EH (cell line): Measurements from ENCODE around the gene TMEM132D.
"Not testable (repeated sequence)": the region's sequence is repeated elsewhere in the genome, so short reads cannot be mapped to it uniquely, and the experiment has no call there.

Source experiments
- DNase-seq: peaks from one replicate; pipeline ENCODE4 v3.0.0-alpha.2; 2015; ENCODE audit warnings: low read depth

The TMEM132D gene

DNA sequence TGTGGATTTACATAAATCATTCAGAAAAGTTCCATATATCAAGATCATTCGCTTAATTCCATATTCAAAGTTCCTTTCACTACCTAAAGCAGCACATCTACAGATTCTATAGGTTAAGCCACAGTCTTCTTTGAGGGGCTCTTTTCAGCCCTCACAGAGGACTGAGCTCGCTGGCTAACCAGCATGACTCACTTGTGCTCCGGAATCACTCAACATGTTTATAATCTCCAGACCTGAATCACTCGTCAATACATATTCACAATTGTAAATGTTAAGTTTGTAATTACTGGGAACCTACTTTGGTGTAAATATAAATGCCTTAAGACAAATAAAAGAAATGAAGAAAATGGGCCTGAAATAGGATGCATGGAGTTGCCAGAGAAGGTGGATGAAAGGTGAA lies 315.7 kb downstream of the TMEM132D start:
- no peak for DNase-seq

DNA sequence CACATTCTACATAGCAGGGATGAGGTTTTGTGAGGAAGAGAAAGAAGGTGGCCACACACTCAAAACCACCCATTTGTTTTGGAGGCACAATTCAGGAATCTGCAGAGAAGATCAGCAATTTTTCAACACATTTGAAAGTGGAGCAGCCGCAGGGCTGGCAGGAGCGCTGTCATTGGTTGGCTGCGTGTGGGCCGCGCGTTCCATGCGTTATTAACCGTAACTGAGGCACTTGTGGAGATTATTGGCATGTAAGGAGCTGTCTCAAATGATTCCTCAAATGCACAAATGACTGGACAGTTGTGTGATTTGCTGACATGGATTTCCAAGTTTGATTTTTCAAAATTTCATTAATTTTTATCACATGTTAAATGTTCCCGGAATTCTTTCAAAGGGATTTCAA lies 318.5 kb downstream of the TMEM132D start:
- no peak for DNase-seq

DNA sequence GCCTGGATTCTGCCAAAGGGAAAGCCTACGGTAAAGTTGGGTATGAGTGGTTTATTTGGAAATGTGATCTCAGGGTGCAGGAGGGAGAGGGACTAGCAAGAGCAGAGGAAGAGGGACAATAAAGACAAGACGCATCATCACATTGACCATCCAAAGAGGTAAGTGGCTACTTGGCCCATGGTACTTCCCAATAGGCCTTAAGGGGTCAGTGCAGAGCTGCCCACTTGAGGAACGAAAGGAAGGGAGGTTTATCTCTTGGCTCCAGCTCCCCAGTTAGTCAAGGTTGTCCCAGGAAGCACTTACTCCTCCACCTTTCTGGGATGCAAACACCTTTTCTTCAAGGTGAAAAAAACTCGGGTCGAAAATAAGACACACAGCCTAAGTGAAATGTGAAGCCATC lies 323.9 kb downstream of the TMEM132D start:
- no peak for DNase-seq

DNA sequence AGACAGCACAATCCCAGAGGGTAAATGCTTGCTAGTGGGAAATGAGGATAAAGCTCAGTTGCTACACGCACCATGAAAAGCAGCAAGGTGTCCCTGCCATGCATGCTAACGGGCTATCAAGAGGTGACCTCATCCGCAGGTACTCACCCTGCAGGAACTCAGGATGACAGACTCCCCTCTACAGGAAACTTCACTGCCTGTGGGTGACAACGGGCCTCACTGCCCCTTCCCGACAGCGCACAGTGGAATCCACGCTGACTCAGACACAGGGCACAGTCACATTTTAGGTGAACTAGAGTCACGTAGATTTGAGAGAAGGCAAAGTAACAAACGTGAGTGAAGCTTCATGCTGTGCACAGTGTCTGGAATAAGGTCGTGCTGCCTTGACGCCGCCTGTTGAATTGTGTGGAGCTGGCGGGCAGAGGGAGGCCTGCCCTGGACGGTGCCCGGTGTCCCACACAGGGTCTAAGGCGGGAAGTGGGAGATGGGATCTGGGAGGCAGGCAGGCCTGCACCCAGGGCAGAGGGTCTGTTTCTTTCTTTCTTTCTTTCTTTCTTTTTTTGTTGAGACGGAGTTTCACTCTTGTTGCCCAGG lies 331.8 kb downstream of the TMEM132D start:
- DNase-seq, result no peak

DNA sequence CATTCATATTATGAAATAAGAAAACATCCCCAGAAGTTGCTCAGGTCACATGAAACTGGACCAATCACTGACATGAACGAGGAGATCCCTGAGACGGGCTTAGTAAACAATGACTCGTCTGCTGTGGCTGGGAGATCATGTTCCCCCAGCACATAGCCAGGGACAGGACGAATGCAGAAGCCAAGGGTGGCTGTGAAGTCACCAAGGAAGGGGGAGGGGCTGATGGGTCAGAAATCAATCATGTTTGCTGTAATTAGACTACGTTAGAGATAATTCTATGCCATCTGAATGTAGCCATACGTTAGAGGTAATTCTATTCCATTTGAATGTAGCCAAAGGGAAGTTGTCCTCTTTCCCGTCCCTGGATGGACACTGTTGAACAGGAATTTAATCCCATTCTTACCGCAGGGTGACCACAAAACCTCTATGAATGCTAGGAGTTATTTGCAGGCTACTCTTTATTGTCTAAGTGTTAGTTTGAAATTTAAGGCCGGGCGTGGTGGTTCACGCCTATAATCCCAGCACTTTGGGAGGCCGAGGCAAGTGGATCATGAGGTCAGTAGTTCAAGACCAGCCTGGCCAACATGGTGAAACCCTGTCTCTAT lies 332.9 kb downstream of the TMEM132D start:
- DNase-seq, result no peak

DNA sequence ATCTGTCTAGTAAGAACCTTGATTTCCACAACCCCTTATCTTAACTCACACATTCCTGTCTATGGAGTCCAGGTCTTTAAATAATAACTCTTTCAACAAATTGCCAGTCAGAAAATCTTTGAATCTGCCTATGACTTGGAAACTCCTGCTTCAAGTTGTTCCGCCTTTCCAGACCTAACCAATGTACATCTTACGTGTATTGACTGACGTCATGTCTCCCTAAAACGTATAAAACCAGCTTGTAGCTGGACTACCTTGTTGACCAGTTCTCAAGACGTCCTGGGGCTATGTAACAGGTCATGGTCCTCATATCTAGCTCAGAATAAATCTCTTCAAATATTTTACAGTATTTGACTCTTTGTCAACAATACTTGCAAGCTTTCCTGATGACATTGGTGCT lies 337.0 kb downstream of the TMEM132D start:
- DNase-seq, result no peak

DNA sequence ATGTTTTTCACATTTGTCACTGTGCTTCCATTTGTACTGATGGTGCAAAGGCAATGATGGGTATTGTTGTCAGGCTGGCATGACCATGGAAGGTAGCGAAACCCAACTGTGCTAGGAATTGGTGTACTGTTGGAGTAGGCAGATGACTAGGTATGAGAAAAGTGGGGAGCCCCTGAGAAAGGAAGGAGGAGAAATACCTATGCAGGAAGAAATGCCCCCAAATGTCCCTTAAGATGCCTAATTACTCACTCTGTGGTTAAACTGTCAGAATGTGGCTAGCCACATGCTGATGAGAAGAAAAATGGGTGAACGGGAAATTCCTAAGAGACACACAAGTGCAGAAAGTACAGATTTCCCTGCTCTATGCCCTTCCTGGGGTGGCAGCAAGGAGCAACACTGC lies 339.1 kb downstream of the TMEM132D start:
- no peak for DNase-seq

DNA sequence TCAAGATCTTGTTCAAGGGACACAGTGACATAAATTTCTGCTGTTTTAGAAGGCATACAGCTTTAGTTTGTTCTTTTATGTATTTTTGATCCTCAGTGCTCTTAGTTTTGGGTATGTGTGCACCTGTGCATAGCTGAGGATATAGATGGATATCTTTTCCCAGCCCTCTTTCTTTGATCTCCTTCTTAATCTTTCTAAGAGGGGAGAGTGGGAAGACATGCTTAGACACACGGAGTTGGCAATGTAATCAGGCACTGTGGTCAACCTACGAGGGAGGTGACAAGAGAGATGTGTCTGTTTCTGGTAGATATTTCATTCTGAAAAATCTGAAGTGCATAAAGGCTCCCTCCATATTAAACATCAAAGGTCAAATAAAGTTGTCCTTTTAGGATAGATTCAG lies 340.6 kb downstream of the TMEM132D start:
- DNase-seq, result no peak

DNA sequence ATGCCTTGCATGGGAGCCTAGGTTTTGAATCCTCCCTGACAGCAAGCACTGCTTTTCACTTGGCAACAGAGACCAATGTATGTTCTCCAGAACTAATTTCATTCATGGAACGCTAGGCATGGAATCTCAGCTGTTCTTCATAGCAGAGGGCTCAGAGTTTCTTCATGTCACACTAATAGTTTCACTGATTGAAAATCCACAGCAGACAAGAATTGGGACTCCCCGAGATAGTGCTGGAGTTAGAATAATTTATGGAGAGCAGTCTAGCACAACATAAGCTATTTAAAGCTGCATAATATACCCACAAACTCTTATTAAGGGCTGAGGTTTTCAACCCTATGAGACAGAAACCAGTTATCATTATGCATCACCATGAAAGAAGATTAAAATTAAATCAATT lies 342.5 kb downstream of the TMEM132D start:
- no peak for DNase-seq

DNA sequence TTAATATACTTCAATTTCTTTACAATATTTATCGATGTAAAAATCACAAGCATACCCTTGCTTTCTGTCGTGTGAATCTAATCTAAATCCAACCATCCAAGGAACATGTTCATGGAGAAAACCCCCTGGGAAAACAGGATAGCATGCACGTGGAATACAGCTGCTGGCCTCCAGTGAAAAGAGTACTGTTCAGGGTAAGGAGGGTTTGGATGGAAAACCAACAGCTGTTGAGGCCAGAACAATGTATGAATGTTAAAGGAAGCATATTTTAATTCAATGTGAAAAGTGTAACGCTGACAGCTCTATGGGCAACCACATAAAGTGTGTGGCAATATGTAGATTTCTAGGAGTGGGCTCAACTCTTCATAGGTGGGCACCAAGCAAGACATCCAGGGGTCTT lies 344.0 kb downstream of the TMEM132D start:
- DNase-seq, result no peak

DNA sequence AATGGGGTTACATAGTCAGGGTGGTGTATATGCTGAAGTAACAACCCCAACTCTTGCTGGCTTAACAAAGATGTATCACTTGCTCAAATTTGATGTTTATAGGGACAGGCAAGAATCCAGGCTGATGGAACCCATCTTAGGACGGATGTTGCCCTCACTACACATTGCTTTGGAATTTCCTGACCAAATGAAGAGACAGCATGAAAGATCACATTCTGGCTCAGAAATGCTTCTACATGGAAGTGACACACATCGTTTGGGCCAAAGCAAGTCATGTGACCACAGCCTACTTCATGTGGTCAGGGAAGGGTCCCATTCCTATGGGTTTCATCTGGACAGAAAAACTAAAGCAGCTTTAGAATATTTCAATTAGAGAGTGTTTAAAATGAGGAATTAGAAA lies 345.8 kb downstream of the TMEM132D start:
- DNase-seq, result no peak

DNA sequence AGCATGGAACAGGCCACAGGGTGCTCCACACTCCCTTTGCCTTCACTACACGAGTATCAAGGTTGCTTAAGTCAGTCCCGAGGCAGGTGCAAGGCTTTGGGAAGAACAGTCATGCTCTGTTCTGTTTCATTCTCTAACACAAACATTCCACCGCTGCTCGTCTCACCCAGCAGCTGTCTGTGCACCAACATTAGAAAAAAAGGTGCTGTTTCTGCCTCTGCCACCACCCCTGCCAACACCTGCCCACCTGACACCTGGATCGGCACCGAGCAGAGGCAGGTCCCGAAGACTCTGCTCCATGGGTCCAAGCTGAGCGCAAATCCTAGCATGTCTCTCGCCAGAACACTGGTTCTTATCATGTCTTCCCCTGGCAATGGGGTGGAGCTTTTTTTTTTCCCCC lies 347.7 kb downstream of the TMEM132D start:
- no peak for DNase-seq

DNA sequence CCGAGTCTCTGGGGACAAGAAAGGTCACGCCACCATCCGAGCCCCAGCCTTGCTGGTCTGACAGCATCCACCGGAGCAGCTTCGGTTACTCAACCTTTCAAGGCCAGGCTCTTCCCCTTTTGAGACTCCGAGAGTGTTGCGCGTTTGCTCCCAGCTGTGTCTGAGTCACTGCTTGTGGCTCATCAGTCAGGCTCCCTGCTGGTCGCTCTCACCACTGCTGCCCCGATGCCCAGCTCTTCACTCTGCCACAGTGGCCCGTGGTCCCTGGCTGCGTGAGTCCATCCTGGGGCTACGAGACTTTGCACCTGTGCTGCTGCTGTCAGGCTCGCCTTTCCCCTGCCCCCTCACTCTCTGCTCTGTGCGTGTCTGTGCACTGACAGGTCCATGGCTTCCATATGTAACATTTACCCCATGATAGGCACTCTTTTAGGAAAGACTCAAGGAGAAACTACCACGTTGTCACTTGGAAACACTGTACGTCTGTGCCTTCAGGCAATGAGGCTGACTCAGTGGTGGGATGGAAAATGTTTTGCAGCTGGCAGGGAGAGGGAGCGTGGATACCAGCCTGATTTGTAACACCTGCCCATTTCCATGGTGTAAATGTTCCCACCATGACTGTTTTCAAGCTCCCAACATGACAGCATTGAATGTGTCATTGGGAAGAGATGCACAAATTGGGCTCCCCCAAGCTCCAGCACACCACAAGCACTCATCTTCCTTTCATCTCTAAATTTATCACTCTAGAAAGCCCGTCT lies 350.7 kb downstream of the TMEM132D start:
- DNase-seq, result no peak

DNA sequence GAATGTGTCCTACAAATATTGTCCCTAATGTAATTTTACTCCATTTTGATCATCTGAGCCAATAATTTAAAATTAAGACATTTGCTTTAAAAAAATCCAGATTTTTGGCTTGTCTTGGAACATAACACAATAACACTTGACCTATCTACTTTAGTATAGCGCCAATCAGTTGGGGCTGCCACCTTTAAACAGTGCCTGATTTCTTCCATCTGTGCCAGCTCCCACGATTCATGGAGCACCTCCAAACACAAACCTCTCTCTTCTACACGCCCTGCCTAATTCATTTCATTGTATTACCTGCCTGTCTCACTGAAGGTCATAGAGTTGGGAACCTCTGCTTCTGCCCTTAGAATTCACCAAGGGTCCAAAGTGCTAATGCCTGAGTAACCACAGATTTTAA lies 352.4 kb downstream of the TMEM132D start:
- DNase-seq, result no peak

DNA sequence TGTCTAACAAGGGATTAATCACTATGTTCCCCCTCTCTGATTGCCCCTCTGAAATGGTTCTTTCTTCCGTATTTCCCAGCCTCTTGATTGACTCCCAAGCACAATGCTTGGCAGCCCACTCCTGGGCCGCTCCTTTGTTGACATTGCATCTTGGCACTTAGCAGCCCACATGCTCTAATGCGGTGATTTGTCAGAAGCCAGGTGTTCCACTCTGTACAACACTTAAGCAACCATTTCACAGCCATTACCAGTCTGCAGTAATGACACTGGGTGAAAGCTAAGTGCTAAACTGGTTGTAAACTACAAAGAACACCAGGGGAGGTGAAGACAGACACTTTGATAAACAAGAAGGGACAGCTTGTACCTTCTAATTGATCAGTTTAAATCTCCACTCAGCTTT lies 353.5 kb downstream of the TMEM132D start:
- no peak for DNase-seq

DNA sequence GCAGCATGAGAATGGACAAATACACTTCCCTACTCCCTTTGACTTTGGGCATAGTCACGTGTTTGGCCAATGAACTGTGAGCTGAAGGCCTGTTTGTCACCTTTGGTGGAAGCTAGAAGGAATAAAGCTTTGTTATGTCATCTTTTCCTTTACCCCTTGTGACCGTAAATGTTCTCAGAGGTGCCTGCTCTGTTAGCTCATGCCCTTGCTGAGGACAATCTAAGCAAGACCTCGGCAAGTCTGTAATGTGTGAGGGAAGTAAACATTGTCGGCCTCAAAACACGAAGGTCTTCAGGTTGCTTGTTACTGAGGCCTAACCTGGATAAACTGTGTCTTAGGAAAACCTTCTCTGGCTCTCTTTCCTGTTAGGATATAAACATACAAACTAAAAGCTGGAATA lies 354.2 kb downstream of the TMEM132D start:
- DNase-seq, result no peak

DNA sequence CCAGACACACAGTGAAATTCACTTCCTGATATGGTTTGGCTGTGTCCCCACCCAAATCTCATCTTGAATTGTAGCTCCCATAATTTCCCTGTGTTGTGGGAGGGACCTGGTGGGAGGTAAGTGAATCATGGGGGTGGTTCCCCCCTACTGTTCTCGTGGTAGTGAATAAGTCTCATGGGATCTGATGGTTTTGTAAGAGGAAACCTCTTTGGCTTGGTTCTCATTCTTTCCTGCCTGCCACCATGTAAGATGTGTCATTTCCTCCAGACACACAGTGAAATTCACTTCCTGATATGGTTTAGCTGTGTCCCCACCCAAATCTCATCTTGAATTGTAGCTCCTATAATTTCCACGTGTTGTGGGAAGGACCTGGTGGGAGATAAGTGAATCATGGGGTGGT lies 354.8 kb downstream of the TMEM132D start:
- not testable (repeated sequence) for DNase-seq

DNA sequence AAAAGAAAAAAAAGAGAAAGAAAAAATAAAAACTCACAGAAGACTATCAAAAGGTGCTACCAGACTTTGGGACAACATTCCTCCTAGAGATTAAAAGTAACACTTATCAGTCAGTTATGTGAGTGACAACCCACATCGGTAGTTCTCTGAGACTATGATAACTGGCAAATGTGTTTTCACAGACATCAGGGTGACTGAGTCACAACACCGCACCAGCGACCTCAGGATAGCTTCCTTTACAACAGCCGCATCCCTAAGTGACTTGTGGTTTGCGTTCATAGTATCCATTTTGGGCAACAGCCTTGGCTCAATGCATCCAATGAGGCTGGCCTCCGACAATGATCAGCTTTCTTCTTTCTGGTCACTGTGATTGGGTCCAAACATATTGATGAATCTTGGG lies 359.1 kb downstream of the TMEM132D start:
- no peak for DNase-seq

DNA sequence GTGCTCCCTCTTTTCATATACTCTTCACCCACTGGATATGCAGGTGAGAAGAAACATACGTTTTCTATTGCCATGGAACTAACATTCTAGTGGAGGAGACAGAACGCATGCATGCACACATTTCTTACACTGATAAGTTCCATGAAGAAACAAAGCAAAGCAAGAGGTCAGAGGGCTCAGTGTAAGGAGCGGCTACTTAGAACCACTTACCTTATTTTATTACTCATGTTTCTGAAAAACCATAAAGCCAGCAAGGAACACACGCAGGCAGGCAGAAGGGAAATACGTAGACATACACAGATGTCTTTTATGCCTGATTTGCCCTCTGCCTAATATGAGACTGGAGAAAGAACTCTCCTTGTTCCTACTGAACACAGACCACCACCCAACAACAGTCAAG lies 362.9 kb downstream of the TMEM132D start:
- DNase-seq, result no peak

DNA sequence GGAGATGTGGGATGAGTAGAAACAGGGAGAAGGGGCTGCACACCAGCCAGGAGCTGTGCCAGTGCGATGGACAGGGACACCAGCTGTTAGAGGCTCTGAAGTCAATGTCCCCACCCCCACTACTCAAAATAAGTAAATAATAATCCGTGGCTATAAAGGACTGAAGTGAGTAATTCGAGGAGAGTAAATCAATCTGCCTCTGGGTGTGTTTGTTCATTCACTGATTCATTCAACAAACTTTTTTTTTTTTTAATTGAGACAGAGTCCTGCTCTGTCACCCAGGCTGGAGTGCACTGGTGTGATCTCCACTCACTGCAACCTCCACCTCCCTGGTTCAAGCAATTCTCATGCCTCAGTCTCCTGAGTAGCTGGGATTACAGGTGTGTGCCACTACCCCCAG lies 363.6 kb downstream of the TMEM132D start:
- no peak for DNase-seq

DNA sequence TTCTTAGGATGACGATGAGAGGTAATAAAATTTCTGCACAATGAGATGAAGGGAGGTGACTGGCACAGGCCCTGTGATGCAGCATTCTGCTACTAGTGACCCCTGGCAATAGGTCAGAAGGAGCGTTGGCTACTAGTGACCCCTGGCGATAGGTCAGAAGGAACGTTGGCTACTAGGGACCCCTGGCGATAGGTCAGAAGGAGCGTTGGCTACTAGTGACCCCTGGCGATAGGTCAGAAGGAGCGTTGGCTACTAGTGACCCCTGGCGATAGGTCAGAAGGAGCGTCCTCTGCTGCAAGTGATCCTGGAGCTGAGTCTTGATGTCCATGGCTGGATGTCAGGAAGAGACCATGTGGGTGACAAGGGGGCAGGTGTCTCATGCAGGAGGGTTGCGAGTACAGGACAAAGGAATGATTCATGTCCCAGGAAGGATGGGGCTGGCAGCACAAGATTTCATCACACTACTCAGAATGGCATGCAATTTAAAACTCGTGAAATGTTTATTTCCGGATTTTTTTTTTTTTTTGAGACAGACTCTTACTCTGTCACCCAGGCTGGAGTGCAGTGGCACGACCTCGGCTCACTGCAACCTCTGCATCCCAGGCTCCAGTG lies 365.0 kb downstream of the TMEM132D start:
- DNase-seq, result not testable (repeated sequence)

DNA sequence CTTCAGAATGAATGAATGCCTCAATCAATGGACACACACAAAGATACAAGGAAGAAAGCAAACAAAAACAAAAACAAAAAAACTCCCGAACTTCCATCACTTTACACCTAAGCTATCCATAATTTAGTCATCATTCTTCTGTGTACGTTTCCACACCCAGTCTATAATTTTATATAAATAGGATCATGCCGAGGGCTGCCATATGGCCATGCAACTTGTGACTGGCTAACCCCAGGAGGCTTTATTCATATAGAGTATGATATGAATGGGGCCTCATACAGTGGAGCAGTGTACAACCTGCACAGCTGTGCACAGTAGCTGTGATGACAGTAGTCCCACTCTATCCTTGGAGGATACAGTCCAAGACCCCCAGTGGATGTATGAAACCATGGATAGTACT lies 365.7 kb downstream of the TMEM132D start:
- DNase-seq, result no peak
